WTC11 (cell line): ENCODE measurements around the gene STAT3. TPM values are rescaled to one million over a fixed set of nuclear protein-coding genes. Genes with fewer than 3 reads are reported as not detected.

Experiments used
- ATAC-seq: fragments of 200-7000 bp; cut with Tn5 transposase; 2 replicates; pipeline ENCODE4 v1.10.0; 2021; ENCODE audit warnings: mild to moderate bottlenecking, moderate library complexity
- CTCF ChIA-PET: fragments of 300-600 bp; sonication (Branson Sonifier 250); formaldehyde crosslinking; loops from one replicate; lab custom pipeline; 2021; ENCODE audit warnings: antibody characterized with exemption; lab: Charles Lee
- POLR2A ChIA-PET: fragments of 350-600 bp; sonication (Branson Sonifier 250); formaldehyde crosslinking; loops from one replicate; lab custom pipeline; 2021; ENCODE audit warnings: antibody characterized with exemption; lab: Charles Lee
- DNase-seq: peaks from one replicate; pipeline ENCODE4 v3.0.0; 2021; ENCODE audit warnings: low spot score
- H3K27ac Mint-ChIP-seq: 2 replicates; pipeline ENCODE4 v1.8.0; 2021; ENCODE audit warnings: mixed read lengths
- H3K27me3 Mint-ChIP-seq: 2 replicates; pipeline ENCODE4 v1.8.0; 2021; ENCODE audit warnings: low read depth, mild to moderate bottlenecking, moderate library complexity, mixed read lengths
- H3K36me3 Mint-ChIP-seq: 2 replicates; pipeline ENCODE4 v1.8.0; 2021; ENCODE audit warnings: mixed read lengths
- H3K4me1 Mint-ChIP-seq: 2 replicates; pipeline ENCODE4 v1.8.0; 2022; ENCODE audit warnings: mixed read lengths
- H3K4me3 Mint-ChIP-seq: 2 replicates; pipeline ENCODE4 v1.8.0; 2021; ENCODE audit warnings: mild to moderate bottlenecking, moderate library complexity, mixed read lengths
- H3K9me3 Mint-ChIP-seq: 2 replicates; pipeline ENCODE4 v1.8.0; 2021; ENCODE audit warnings: mixed read lengths
- ATF6 ChIP-seq: sonication (generic); formaldehyde crosslinking; IDR thresholded peaks from 2 replicates; pipeline ENCODE4 v1.8.1; 2023; ENCODE audit warnings: mild to moderate bottlenecking, missing genetic modification reagents
- CREM ChIP-seq: sonication (generic); formaldehyde crosslinking; IDR thresholded peaks from 2 replicates; pipeline ENCODE4 v1.8.1; 2022; ENCODE audit warnings: mild to moderate bottlenecking, missing genetic modification reagents, moderate library complexity
- ERG ChIP-seq: fragments of 250-450 bp; sonication (Bioruptor Pico); IDR thresholded peaks from 2 replicates; pipeline ENCODE4 v1.8.0; 2021; ENCODE audit warnings: mild to moderate bottlenecking
- ETV6 ChIP-seq: sonication (generic); formaldehyde crosslinking; IDR thresholded peaks from 2 replicates; pipeline ENCODE4 v1.8.1; 2022; ENCODE audit warnings: mild to moderate bottlenecking, missing genetic modification reagents
- HMGXB4 ChIP-seq: sonication (generic); formaldehyde crosslinking; IDR thresholded peaks from 2 replicates; pipeline ENCODE4 v1.8.1; 2023; ENCODE audit warnings: mild to moderate bottlenecking, moderate library complexity, missing genetic modification reagents
- NR2C2 ChIP-seq: sonication (generic); formaldehyde crosslinking; IDR thresholded peaks from 2 replicates; pipeline ENCODE4 v1.8.0; 2022; ENCODE audit warnings: mild to moderate bottlenecking, missing genetic modification reagents
- PRDM15 ChIP-seq: sonication (generic); formaldehyde crosslinking; IDR thresholded peaks from 2 replicates; pipeline ENCODE4 v1.8.0; 2022; ENCODE audit warnings: missing genetic modification reagents
- RORB ChIP-seq: fragments of 250-450 bp; sonication (Bioruptor Pico); IDR thresholded peaks from 2 replicates; pipeline ENCODE4 v1.9.0; 2021; ENCODE audit warnings: mild to moderate bottlenecking
- TEAD1 ChIP-seq: sonication (generic); formaldehyde crosslinking; IDR thresholded peaks from 2 replicates; pipeline ENCODE4 v1.8.0; 2022; ENCODE audit warnings: mild to moderate bottlenecking, missing genetic modification reagents
- TEAD4 ChIP-seq: sonication (generic); formaldehyde crosslinking; IDR thresholded peaks from 2 replicates; pipeline ENCODE4 v1.8.0; 2022; ENCODE audit warnings: mild to moderate bottlenecking, missing genetic modification reagents
- ZNF138 ChIP-seq: sonication (generic); formaldehyde crosslinking; conservative IDR thresholded peaks from 2 replicates; pipeline ENCODE4 v1.8.1; 2022; ENCODE audit warnings: mild to moderate bottlenecking, moderate library complexity, missing genetic modification reagents
- ZNF263 ChIP-seq: sonication (generic); formaldehyde crosslinking; IDR thresholded peaks from 2 replicates; pipeline ENCODE4 v1.8.1; 2022; ENCODE audit warnings: low read depth, mild to moderate bottlenecking, moderate library complexity, missing genetic modification reagents
- ZNF317 ChIP-seq: sonication (generic); formaldehyde crosslinking; IDR thresholded peaks from 2 replicates; pipeline ENCODE4 v1.8.1; 2023; ENCODE audit warnings: low read depth, mild to moderate bottlenecking, moderate library complexity, missing genetic modification reagents, borderline replicate concordance
- ZNF416 ChIP-seq: fragments of 250-450 bp; sonication (Bioruptor Pico); IDR thresholded peaks from 2 replicates; pipeline ENCODE4 v1.9.0; 2021; ENCODE audit warnings: mild to moderate bottlenecking, inconsistent platforms
- ZNF532 ChIP-seq: fragments of 250-450 bp; sonication (Bioruptor Pico); IDR thresholded peaks from 2 replicates; pipeline ENCODE4 v1.9.0; 2021; ENCODE audit warnings: mild to moderate bottlenecking, borderline replicate concordance
- ZSCAN18 ChIP-seq: fragments of 250-450 bp; sonication (Bioruptor Pico); IDR thresholded peaks from 2 replicates; pipeline ENCODE4 v2.1.2; 2022; ENCODE audit warnings: mild to moderate bottlenecking, moderate library complexity
- total RNA-seq: library from RNA; stranded (reverse); gene quantifications from 3 replicates; pipeline ENCODE4 v1.2.3, GENCODE V29; 2021

The STAT3 gene
- total RNA-seq, 1 experiment from 2014 or later = 98.0 TPM

- no peaks in the 10 kb centered on the region for H3K36me3 Mint-ChIP-seq
- no peaks in the 10 kb centered on the region; the same call in 1 of the 2 replicates for H3K27me3 Mint-ChIP-seq
- H3K27ac Mint-ChIP-seq = no peak overlapping the region
- no peak for DNase-seq
- TF ChIP-seq RORB = no peak
- no peak for TF ChIP-seq ZNF532
- ChIA-PET CTCF (interaction anchor here (1.5 to 12.3 kb wide), 3 partner anchors 86 to 209 kb away, joined by 7 to 196 read pairs (median 69); no protein-coding TSS in a partner anchor), POLR2A (no interaction called here)
- ATAC-seq = no peak
- H3K9me3 Mint-ChIP-seq = no peaks in the 10 kb centered on the region
- H3K4me1 Mint-ChIP-seq = peaks cover 29% of the 10 kb centered on the region
- no peak overlapping the region for H3K4me3 Mint-ChIP-seq
Observed at GRCh38 chr17:42308446-42308845, 79.8 kb downstream of the STAT3 start.

- H3K27ac Mint-ChIP-seq = no peak overlapping the region
- TF ChIP-seq ZNF263 (CRISPR knock-in tag) (no peak), ZSCAN18 (CRISPR knock-in tag) (no peak), TEAD1 (CRISPR knock-in tag) (no peak)
- H3K27me3 Mint-ChIP-seq = no peaks in the 10 kb centered on the region; the same call in none of the 2 replicates
- H3K4me1 Mint-ChIP-seq = peaks cover 26% of the 10 kb centered on the region
- POLR2A ChIA-PET = no interaction called here
- ATAC-seq = no peak
- H3K9me3 Mint-ChIP-seq = no peaks in the 10 kb centered on the region
- no peak overlapping the region for H3K4me3 Mint-ChIP-seq
- H3K36me3 Mint-ChIP-seq = no peaks in the 10 kb centered on the region
- DNase-seq = no peak
- CTCF ChIA-PET = interaction anchor here (0.5 to 12.3 kb wide), 4 partner anchors 85 to 210 kb away, joined by 3 to 196 read pairs (median 38); no protein-coding TSS in a partner anchor
Observed at GRCh38 chr17:42307362-42307927, 80.8 kb downstream of the STAT3 start.

GRCh38 chr17:42306385-42306667 lies 81.9 kb downstream of the STAT3 start:
- H3K4me1 Mint-ChIP-seq = peaks cover 18% of the 10 kb centered on the region
- no peak for DNase-seq
- H3K9me3 Mint-ChIP-seq = no peaks in the 10 kb centered on the region
- ATAC-seq = no peak
- no peak overlapping the region for H3K4me3 Mint-ChIP-seq
- H3K27ac Mint-ChIP-seq = no peak overlapping the region
- H3K27me3 Mint-ChIP-seq = no peaks in the 10 kb centered on the region; the same call in none of the 2 replicates
- H3K36me3 Mint-ChIP-seq = no peaks in the 10 kb centered on the region
- CTCF ChIA-PET = interaction anchor here (1.0 to 1.6 kb wide), 4 partner anchors 29 to 100 kb away, joined by 3 to 6 read pairs (median 4); no protein-coding TSS in a partner anchor
- POLR2A ChIA-PET = interaction anchor here (0.5 kb wide), 1 partner anchor 214 kb away, joined by 3 read pairs; no protein-coding TSS in a partner anchor
- TF ChIP-seq NR2C2 (CRISPR knock-in tag) (no peak), ETV6 (CRISPR knock-in tag) (no peak), HMGXB4 (CRISPR knock-in tag) (no peak), TEAD4 (no peak), ZNF263 (CRISPR knock-in tag) (no peak), ATF6 (CRISPR knock-in tag) (no peak), PRDM15 (CRISPR knock-in tag) (no peak), ERG (no peak), CREM (CRISPR knock-in tag) (no peak), ZNF317 (CRISPR knock-in tag) (no peak), ZNF416 (CRISPR knock-in tag) (no peak), ZNF138 (CRISPR knock-in tag) (no peak)
